A673 (cell line): ENCODE data around the gene TRAM2. TPM values are rescaled to one million over a fixed set of nuclear protein-coding genes. Genes with fewer than 3 reads are reported as not detected.

ENCODE experiments used
- BruUV-seq: library from RNA; stranded (reverse); fragments of 400-500 nt; replicated peaks from 2 replicates; lab custom pipeline; 2021; lab: Mats Ljungman, UMichigan
- CTCF ChIA-PET: fragments of 300-600 bp; sonication (Branson Sonifier 250); formaldehyde crosslinking; loops from one replicate; lab custom pipeline; 2022; ENCODE audit warnings: antibody characterized with exemption; lab: Charles Lee
- POLR2A ChIA-PET: fragments of 300-600 bp; sonication (Branson Sonifier 250); formaldehyde crosslinking; loops from one replicate; lab custom pipeline; 2022; ENCODE audit warnings: antibody characterized with exemption; ENCODE audit not compliant: low non-redundant PET; lab: Charles Lee
- DNase-seq: peaks from one replicate; pipeline ENCODE4 v3.0.0-alpha.2; 2015; ENCODE audit warnings: low spot score
- H3K27ac ChIP-seq: fragments of 200-600 bp; sonication (generic); 2 replicates; pipeline ENCODE4 v1.5.1; 2016; ENCODE audit warnings: mixed run types, low read depth, mild to moderate bottlenecking, mixed read lengths, antibody characterized with exemption, low read length; ENCODE audit not compliant: poor library complexity, severe bottlenecking
- H3K27me3 ChIP-seq: fragments of 200-600 bp; sonication (generic); replicated peaks from 2 replicates; pipeline ENCODE4 v1.6.1; 2017; ENCODE audit warnings: mixed run types, low read depth, mild to moderate bottlenecking, mixed read lengths, antibody characterized with exemption, low read length; ENCODE audit not compliant: insufficient read depth, poor library complexity
- H3K36me3 ChIP-seq: fragments of 200-600 bp; sonication (generic); 2 replicates; pipeline ENCODE4 v1.6.1; 2016; ENCODE audit warnings: mixed run types, mild to moderate bottlenecking, mixed read lengths, antibody characterized with exemption, low read length; ENCODE audit not compliant: insufficient read depth, poor library complexity, severe bottlenecking
- H3K4me1 ChIP-seq: fragments of 200-600 bp; sonication (generic); 2 replicates; pipeline ENCODE4 v1.6.1; 2017; ENCODE audit warnings: mixed run types, mild to moderate bottlenecking, mixed read lengths, antibody characterized with exemption, low read length; ENCODE audit not compliant: insufficient read depth, poor library complexity, severe bottlenecking
- H3K4me3 ChIP-seq: fragments of 200-600 bp; sonication (generic); 2 replicates; pipeline ENCODE4 v1.5.1; 2016; ENCODE audit warnings: low read depth, mixed run types, mild to moderate bottlenecking, mixed read lengths, low read length; ENCODE audit not compliant: poor library complexity, severe bottlenecking
- H3K9me3 ChIP-seq: fragments of 200-600 bp; sonication (generic); 2 replicates; pipeline ENCODE4 v1.6.1; 2016; ENCODE audit warnings: mixed run types, low read depth, mild to moderate bottlenecking, mixed read lengths, antibody characterized with exemption, low read length; ENCODE audit not compliant: poor library complexity, severe bottlenecking
- EZH2 ChIP-seq: fragments of 200-600 bp; sonication (generic); IDR thresholded peaks from 2 replicates; pipeline ENCODE4 v1.6.1; 2017; ENCODE audit warnings: borderline replicate concordance, low read depth, mild to moderate bottlenecking, mixed read lengths, antibody characterized with exemption, low read length; ENCODE audit not compliant: poor library complexity, severe bottlenecking
- intact Hi-C: fragments of 100-400 bp; cut with micrococcal nuclease; formaldehyde crosslinking; loops from one replicate; pipeline ENCODE4 v1.10.0; 2022; ENCODE audit not compliant: unreplicated experiment
- total RNA-seq: library from RNA; stranded (reverse); gene quantifications from 2 replicates; pipeline ENCODE4 v1.2.3, GENCODE V29; 2021
- TF ChIP-seq, protein P1 (sequence below): fragments of 300-800, 200-600 bp; sonication (generic); conservative IDR thresholded peaks from 2 replicates; pipeline ENCODE4 v1.5.1; 2017; ENCODE audit warnings: low read depth, mild to moderate bottlenecking, antibody characterized with exemption, low read length, moderate library complexity, mixed read lengths

TRAM2 gene
- total RNA-seq, 1 experiment from 2014 or later, result 21.9 TPM

DNA sequence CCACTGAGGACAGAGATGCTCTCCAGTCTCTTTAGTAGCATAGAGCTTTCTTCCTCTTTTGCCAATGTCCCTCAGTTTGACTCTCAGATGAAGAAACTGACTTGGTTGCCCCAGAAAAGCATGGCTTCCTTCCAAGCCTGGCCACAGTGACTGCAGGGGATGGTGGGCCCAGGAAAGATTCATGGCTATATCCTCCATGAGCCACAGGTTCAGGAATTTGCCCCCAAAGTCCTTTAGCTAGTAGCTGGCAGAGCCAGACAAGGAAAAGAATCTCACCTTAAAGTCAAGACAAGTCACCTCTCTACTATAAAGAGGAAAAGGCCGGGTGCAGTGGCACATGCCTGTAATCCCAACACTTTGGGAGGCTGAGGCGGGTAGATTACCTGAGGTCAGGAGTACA, 43.4 kb downstream of the TRAM2 start:
- no peak for TF ChIP-seq EZH2
- TF ChIP-seq, protein P1, sequence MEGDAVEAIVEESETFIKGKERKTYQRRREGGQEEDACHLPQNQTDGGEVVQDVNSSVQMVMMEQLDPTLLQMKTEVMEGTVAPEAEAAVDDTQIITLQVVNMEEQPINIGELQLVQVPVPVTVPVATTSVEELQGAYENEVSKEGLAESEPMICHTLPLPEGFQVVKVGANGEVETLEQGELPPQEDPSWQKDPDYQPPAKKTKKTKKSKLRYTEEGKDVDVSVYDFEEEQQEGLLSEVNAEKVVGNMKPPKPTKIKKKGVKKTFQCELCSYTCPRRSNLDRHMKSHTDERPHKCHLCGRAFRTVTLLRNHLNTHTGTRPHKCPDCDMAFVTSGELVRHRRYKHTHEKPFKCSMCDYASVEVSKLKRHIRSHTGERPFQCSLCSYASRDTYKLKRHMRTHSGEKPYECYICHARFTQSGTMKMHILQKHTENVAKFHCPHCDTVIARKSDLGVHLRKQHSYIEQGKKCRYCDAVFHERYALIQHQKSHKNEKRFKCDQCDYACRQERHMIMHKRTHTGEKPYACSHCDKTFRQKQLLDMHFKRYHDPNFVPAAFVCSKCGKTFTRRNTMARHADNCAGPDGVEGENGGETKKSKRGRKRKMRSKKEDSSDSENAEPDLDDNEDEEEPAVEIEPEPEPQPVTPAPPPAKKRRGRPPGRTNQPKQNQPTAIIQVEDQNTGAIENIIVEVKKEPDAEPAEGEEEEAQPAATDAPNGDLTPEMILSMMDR, result no peak
- no peak overlapping the region for H3K4me3 ChIP-seq
- BruUV-seq, result no TSS peak
- intact Hi-C loops, result no loop called here
- POLR2A ChIA-PET, result no interaction called here
- peaks cover 13% of the 10 kb centered on the region for H3K4me1 ChIP-seq
- DNase-seq, result no peak
- H3K36me3 ChIP-seq, result no peaks in the 10 kb centered on the region
- H3K9me3 ChIP-seq, result no peaks in the 10 kb centered on the region
- H3K27ac ChIP-seq, result no peak overlapping the region
- H3K27me3 ChIP-seq, result no peaks in the 10 kb centered on the region
- CTCF ChIA-PET, result no interaction called here

DNA sequence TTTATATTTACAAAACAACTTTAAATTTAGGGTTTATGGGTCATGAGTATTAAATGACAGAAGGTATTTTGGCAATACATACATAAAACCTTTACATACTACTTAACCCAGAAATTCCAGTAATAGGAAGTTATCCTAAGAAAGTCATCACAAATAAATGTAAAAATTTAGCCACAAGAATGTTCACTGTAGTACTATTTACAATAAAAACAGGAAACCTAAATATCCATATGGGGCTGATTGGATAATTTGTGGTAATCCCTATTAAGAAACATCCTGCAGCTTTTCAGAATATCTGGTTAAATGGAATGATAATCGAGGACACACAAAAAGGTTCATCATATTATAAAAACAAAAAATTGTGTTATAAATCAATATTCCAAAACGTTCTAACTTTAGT, 44.4 kb downstream of the TRAM2 start:
- no peaks in the 10 kb centered on the region for H3K9me3 ChIP-seq
- H3K4me3 ChIP-seq, result no peak overlapping the region
- no peaks in the 10 kb centered on the region for H3K27me3 ChIP-seq
- no peak overlapping the region for H3K27ac ChIP-seq
- ChIA-PET POLR2A (no interaction called here), CTCF (no interaction called here)
- BruUV-seq, result no TSS peak
- intact Hi-C loops, result no loop called here
- DNase-seq, result no peak
- TF ChIP-seq, protein P1, result no peak
- no peak for TF ChIP-seq EZH2
- H3K4me1 ChIP-seq, result peaks cover 3% of the 10 kb centered on the region
- H3K36me3 ChIP-seq, result no peaks in the 10 kb centered on the region

DNA sequence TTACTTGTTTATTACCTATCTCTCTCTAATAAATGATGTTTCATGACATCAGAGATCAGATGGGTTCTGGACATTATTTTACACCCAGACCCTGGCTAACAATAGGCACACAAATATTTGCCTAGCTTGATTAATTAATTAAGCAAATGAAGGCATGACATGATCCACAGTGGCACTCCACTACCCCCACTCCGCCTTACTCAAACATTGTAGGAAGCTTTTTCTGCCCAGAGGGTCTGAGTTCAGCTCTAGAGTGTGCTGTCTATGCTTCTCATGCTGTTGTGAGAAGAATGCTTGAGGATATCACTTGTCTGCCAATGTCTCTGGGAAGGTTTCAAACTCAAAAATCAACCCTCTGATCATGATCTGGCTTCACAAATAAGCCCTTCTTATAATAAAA, 45.0 kb downstream of the TRAM2 start:
- Histone ChIP-seq H3K36me3 (no peaks in the 10 kb centered on the region), H3K4me1 (no peaks in the 10 kb centered on the region), H3K9me3 (no peaks in the 10 kb centered on the region), H3K4me3 (no peak overlapping the region), H3K27ac (no peak overlapping the region), H3K27me3 (no peaks in the 10 kb centered on the region)
- BruUV-seq, result no TSS peak
- intact Hi-C loops, result no loop called here
- CTCF ChIA-PET, result no interaction called here
- POLR2A ChIA-PET, result no interaction called here
- TF ChIP-seq, protein P1, result no peak
- no peak for TF ChIP-seq EZH2
- no peak for DNase-seq
